HG03196 (cell line): ENCODE measurements around the gene SLAMF8.
A peak's percentile ranks its signal among the peaks of the same experiment; 100 is the strongest.

Experiments
- ATAC-seq: cut with Tn5 transposase; IDR thresholded peaks from one replicate; pipeline ENCODE4 v1.9.1; 2021; ENCODE audit not compliant: unreplicated experiment

The SLAMF8 gene

DNA sequence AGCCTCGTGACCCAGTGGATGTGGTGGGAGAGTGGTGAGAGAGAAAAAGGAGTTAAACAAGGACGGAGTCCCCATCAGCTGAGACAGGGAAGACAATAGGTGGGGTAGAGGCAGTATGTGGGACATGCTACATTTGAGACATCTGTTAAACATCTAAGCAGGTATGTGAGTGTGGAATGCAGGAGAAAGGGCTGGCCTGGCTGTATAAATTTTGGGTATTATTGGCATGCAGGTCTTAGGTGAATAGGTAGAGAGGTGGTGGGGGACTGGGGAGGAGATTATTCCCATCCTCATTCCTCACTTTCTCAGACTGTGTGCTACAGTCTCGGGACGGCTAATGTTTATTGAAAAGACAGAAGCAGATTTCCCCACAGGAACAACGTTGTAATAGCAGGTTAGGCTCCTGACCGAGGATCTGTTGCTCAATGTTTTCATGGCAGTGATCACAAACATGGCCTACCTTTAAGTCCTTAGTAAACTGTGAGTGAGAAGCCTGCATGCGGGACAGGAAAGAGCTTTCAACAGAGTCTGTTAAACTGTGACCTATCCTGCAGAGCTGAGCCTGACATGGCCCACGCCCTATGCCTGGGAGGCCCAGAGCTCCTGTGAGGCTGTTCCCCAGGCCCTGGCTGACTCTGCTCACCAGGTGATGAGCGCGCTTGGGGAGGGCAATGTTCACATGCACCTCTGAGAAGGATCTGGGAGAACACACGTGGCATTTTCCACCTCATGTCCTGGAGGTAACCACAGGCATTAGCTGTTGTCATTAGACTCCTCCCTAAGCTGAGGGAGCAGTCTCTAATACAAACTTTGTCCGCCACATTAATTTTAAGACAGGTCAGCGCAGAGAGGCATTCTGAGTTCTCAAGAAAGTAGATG, 19.3 kb downstream of the SLAMF8 start:
- no peak for ATAC-seq

DNA sequence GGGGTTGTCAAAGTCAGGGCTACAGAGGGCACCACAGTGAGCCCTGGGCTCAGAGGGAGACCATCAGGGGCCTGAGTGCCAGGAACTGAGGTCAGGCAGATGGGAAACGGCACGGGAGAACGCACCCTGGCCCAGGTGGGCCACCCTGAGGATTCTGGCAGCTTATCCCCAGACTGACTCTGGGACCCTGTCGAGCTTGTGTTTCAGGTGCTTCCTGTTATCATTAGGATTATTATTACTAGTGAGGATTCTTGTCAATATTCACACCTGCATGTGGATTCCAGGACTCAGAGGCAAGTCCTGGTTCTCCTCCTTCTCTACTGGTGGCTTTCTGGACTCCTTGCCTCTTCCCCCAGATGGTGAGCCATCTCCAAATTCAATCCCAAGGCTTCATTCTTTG, 20.6 kb downstream of the SLAMF8 start:
- no peak for ATAC-seq

- ATAC-seq = no peak
Observed at GRCh38 chr1:159848326-159848725, 21.7 kb downstream of the SLAMF8 start.

- no peak for ATAC-seq
Observed at GRCh38 chr1:159849626-159850366, 23.1 kb downstream of the SLAMF8 start.

- no peak for ATAC-seq
Observed at GRCh38 chr1:159851407-159851806, 24.7 kb downstream of the SLAMF8 start.

- no peak for ATAC-seq
Observed at GRCh38 chr1:159853417-159854115, 26.9 kb downstream of the SLAMF8 start.

- no peak for ATAC-seq
Observed at GRCh38 chr1:159854116-159854692, 27.5 kb downstream of the SLAMF8 start.

GRCh38 chr1:159854693-159855192, 28.1 kb downstream of the SLAMF8 start:
- peak; percentile 57 for ATAC-seq

GRCh38 chr1:159855709-159856108, 29.0 kb downstream of the SLAMF8 start:
- ATAC-seq = no peak

GRCh38 chr1:159856576-159856975, 29.9 kb downstream of the SLAMF8 start:
- no peak for ATAC-seq

GRCh38 chr1:159857889-159858288, 31.2 kb downstream of the SLAMF8 start:
- ATAC-seq = no peak

- no peak for ATAC-seq
Observed at GRCh38 chr1:159859767-159860322, 33.2 kb downstream of the SLAMF8 start.

DNA sequence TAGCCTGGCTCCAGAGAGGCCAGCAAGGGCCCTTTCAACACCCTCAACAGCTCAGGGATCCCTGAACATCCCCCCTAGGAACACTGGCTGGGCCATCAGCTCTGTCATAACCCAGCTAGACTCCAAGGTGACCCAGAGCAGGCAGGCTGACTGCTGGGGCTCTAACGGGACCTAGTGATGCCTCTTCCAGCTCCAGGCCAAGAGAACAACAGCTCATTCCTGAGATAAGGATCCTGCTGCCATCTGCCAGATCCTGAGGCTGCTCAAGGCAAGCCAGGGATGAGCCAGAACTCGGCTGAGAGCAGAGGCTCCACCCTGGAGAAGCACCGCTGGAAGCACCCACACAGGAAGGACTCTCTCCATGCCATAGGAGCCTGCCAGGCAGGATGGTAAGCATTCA, 33.8 kb downstream of the SLAMF8 start:
- ATAC-seq = no peak

- ATAC-seq = no peak
Observed at GRCh38 chr1:159861218-159861617, 34.5 kb downstream of the SLAMF8 start.

- ATAC-seq = no peak
Observed at GRCh38 chr1:159862031-159862430, 35.4 kb downstream of the SLAMF8 start.

- ATAC-seq = no peak
Observed at GRCh38 chr1:159862557-159862956, 35.9 kb downstream of the SLAMF8 start, which contains the start of gene VSIG8. Gene VSIG8, minus strand, starts transcription at chr1:159862657. Its CDS starts 136 bp downstream, at chr1:159862521.

GRCh38 chr1:159864262-159864661, 37.6 kb downstream of the SLAMF8 start:
- ATAC-seq = no peak

DNA sequence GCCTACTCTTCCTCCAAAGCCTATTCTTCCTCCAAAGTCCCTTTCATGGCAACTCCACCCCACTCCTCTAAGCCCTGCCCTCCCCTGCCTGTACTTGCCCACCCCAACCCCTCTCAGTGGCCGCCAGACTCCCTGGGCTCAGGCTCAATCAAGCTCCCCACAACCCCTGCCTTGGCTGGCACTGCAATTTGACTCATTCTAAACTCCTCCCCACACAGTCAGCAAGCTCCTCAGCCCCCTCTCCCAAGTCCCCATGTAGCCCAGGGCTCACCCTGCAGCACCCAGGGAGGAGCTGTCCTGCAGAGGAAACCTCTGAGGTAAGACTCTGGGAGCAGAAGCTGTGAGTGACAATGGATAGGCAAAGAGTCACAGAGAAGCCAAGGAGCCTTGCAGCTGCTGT, 39.4 kb downstream of the SLAMF8 start:
- no peak for ATAC-seq

DNA sequence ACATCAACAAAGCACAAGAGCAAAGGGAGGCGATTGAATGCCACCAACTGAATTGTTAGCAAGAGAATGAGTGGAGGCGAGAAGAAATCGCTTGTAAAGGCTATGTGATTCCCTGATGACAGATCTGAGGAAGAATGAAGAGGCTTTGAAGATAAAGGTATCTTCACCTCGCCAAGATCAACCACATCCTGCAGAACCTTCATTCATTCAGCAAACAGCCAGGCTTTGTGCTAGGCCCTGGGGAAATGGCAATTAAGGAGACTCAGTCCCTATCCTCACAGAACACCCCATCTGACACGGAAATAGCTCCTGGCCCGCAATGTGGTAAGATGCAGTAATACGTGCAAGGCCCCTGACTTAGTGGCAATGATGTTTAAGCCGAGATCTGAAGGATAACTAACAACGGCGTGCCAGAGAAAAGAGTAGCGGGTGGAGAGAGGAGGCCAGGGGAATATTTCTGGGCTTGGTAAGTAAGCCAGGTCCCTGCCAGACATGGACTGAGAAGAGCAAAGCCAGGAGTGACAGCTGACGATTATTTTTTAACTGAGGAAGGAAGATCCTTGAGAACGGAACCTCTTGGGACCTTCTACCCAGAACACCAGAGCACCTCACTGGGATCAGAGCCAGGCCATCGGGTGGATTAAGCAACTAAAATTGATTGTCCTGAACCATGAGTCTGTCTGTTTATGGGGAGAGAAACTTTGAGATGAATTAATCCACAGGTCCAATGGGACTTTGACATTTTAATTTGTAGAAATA, 40.4 kb downstream of the SLAMF8 start:
- no peak for ATAC-seq

- ATAC-seq = no peak
Observed at GRCh38 chr1:159867664-159868026, 41.0 kb downstream of the SLAMF8 start.
